HG03460 (cell line): Measurements from ENCODE around the gene FBXO30.

Experiments used
- ATAC-seq: cut with Tn5 transposase; IDR thresholded peaks from one replicate; pipeline ENCODE4 v1.9.1; 2021; ENCODE audit not compliant: unreplicated experiment

The FBXO30 gene

DNA sequence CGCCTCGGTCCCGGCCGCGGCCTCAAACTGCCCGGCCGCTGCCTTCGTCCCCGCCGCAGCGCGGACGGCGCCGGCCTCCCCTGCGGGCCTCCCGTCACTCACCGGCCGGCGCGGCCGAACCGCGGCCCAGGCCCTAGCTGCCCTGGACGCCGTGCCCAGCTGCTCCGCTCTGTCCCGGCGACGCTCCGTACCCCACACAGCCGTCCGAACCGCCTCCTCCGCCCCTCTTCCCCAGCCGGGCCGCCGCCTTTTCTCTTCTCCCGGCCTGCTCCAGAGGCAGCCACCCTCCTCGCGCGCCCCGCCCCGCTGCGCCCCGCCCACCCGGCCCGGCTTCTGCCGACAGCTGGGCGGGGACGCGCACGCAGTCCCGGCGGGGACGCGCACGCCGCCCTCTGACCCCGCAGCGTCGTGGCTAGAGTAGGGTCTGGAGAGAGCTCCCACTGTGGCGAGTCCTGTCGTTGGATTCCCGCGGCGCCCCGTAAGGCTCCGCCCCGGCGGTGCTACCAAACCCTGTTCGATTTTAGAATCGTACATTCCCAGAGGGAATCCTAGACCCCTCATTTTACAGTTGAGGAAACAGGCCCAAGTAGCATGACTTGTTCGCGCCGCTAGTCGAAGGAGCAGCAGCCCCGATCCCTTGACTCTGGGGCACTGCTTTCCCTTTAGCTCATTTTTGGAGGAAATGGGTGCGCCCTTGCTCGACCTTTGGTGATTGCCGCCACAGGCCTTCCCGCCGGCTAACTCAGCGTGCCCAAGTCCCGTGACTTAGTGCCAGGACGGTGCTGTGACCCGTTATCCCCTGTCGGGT lies at the start of gene FBXO30:
Gene FBXO30 (minus strand): TSS at position 295 of the 808 bp plus-strand sequence. CDS start 8,390 bp downstream, outside the sequence.
- ATAC-seq = peak; percentile 72

- peak; percentile 40 for ATAC-seq
Observed at GRCh38 chr6:145863988-145864616, 49.5 kb upstream of the FBXO30 start.

DNA sequence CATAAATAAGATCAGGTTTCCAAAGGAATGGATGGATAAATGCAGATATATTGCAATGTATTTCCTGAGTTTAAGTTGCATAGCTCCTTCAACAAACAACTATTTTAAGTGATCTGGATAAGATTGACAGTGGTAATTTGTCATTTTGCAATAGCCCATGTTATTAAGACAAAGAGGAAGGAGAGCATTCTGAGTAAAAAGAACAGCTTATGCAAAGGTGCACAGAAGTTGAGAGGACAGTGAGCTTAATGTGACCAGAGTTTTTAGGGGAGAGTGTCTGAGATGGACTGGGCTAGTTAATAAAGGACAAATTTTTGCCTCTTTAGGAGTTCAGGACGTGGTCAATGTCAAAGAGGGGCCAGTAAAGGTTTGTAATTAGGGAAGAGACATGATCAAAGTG lies 48.8 kb upstream of the FBXO30 start:
- no peak for ATAC-seq

DNA sequence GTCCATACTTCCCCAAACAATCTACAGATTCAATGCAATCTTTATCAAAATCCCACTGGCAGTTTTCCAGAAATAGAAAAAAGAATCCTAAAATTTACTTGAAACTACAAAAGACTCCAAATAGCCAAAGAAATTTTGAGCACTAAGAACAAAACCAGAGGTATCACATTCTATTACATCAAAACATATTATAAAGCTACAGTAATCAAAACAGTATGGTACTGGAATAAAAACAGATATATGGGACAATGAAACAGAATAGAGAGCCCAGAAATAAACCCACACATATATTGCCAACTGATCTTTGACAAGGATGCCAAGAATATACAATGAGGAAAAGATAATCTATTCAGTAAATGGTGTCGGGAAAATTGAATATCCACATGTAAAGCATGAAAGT lies 46.0 kb upstream of the FBXO30 start:
- ATAC-seq = no peak

- ATAC-seq = no peak
Observed at GRCh38 chr6:145850671-145851070, 36.1 kb upstream of the FBXO30 start.

DNA sequence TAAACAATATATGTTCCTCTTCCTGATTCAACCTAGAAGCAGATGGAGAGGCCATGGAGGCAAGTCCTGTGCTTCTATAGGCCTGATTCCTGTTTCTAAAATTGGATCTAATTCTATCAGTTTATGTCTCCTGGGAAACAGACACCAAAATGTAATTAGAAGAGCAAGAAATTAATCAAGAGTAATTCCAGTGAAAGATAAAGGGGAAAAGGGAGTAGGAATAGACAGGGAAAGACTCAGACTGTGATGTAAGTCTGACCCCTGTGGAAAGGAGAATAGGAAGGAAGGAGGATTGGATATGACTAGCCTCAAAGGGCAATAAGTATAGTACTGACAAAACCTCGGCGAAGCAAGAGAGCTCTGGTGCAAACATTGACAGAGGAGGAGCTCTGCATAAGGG lies 33.9 kb upstream of the FBXO30 start:
- no peak for ATAC-seq

- no peak for ATAC-seq
Observed at GRCh38 chr6:145845557-145845956, 31.0 kb upstream of the FBXO30 start.

- no peak for ATAC-seq
Observed at GRCh38 chr6:145844933-145845540, 30.4 kb upstream of the FBXO30 start.

DNA sequence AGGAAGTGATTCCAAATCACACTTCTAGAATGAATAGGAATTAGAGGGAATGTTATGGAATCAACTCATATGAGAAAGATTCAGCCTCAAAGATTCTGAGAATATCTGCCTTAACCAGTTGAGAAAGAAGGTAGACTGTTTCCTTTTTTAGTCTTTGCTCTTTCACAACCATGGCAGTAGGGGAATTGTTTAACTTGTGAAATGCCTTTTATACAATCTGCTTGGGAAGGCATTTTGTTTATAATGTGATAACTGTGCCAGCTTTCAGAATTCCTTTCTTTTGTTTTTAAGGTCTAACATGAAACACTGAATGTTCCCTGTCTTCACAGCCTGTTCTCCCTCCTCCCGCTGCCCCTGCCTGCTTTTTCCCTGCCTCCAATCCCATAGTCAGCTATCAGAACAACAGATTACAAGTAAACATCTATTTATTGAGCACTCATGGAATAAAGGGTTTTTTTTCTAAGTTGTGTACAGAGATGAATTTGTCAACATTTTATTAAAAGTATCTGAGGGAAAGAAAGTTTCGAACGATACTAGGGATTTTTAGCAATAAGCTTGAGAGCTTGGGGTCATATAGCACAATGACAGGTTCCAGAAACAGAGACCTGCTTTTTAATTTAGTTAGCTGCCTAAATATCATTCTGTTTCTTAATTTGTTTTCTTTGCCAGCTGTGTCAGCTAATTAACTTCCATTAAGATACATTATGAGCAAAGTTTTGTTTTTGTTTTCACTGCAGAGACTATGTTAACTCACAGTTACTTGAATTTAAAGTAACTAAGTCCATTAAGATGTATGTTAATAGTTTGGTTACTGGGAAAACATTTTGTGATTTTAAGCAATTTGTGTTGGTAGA lies 28.3 kb upstream of the FBXO30 start:
- no peak for ATAC-seq

DNA sequence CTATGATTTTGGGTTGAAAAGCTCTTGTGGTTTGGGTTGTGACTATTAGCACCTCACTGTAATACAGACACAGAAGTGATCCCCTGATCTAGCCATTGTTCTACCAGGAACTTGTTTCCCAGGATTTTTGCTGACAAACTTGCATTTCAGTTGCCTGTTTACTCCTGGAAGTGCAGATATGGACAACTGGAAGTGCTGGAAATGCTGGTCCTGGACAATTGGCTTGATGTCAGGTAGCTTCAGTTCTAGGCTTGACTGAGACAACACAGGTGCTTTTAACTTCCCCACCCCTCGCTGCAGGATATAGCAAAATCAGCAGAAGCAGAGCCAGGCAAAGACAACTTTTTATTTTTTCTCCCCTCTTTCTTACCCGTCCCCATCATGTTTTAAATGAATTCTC lies 27.1 kb upstream of the FBXO30 start:
- no peak for ATAC-seq

DNA sequence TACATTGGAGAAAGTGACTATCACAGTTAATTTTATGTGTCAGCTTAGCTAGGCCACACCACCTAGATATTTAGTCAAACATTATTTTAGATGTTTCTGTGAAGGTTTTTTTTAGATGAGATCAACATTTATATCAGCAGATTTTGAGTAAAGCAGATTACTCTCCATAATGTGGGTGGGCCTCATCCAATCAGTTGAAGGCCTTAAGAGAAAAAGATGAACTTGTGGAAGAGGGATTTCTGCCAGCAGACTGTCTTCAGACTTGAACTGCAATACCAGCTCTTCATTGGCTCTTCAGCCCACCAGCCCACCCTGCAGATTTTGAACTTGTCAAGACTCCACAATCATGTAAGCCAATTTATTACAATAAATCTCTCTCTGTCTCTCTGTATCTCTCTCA lies 25.1 kb upstream of the FBXO30 start:
- ATAC-seq = no peak

- no peak for ATAC-seq
Observed at GRCh38 chr6:145838305-145838704, 23.7 kb upstream of the FBXO30 start.

DNA sequence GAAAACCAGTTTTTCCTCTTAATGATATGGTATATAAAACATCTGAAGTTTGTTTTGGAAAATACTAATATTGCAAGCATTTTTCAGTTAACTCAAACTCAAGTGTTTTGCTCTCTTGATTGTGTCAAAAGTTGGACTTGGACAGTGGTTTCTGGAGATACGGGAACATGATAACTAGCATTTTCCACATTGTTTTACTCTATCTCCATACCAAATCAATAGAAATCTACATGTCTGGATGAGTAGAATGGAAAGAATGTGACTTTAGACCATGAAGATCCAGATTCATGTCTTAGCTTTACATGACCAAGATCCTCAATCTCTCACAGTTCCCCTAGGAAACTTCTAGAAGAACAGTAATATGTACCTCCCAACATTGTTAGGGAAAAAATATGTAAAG lies 22.2 kb upstream of the FBXO30 start:
- no peak for ATAC-seq

GRCh38 chr6:145836170-145836569 lies 21.6 kb upstream of the FBXO30 start:
- ATAC-seq = no peak

GRCh38 chr6:145830612-145831011 lies 16.0 kb upstream of the FBXO30 start:
- no peak for ATAC-seq

GRCh38 chr6:145829950-145830349 lies 15.4 kb upstream of the FBXO30 start:
- no peak for ATAC-seq

- no peak for ATAC-seq
Observed at GRCh38 chr6:145829102-145829501, 14.5 kb upstream of the FBXO30 start.

- ATAC-seq = no peak
Observed at GRCh38 chr6:145824344-145824743, 9.7 kb upstream of the FBXO30 start.

DNA sequence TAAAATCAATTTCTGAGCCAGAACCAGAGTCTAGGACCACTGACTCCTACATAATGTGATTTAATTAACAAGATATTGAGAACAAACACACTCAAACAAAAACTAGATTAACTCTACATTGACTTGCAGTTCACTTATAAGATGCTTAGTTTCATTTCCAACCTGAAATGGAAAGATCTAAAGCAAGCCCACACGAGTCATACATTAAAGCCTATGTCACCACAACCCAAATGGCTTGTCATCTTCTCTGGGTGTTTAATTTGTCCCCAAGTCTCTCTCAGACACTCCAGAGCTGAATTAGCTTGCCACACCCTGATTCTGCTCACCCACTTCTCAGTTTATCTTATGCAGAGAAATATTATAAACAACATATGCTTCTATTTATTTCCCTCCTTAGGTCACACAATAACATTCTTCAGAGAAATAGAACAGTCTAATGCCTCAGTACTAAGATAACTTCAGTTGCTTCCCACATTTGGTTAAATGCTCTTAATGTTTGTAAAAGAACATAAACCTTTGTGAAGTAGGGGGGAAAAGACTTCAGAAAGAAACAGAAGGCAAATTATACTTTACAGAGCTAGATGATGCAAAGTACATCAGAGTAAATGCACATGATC lies 8.8 kb upstream of the FBXO30 start:
- ATAC-seq = no peak

DNA sequence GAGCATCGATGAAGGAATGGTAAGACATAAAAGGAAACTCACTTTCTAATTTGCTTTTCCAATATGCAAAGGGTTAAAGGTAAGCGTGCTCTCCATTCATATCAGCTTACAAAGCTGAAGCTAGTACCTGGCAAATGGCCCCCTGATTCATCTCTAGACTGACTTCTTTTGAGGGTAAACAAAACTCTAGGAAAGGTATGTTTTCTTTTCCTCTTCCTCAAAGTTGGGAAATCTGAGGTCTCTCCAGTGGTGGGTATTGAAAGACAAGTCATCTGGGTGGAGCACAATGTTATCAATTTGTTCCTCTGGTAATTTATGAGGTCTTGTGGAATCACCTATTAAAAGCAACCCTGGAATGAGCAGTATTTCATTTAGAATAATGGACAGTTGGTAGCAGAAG lies 7.9 kb upstream of the FBXO30 start:
- no peak for ATAC-seq

GRCh38 chr6:145819994-145820393 lies 5.4 kb upstream of the FBXO30 start:
- ATAC-seq = no peak
